ENCODE measurements around the gene DLGAP1.

DLGAP1 gene

DNA sequence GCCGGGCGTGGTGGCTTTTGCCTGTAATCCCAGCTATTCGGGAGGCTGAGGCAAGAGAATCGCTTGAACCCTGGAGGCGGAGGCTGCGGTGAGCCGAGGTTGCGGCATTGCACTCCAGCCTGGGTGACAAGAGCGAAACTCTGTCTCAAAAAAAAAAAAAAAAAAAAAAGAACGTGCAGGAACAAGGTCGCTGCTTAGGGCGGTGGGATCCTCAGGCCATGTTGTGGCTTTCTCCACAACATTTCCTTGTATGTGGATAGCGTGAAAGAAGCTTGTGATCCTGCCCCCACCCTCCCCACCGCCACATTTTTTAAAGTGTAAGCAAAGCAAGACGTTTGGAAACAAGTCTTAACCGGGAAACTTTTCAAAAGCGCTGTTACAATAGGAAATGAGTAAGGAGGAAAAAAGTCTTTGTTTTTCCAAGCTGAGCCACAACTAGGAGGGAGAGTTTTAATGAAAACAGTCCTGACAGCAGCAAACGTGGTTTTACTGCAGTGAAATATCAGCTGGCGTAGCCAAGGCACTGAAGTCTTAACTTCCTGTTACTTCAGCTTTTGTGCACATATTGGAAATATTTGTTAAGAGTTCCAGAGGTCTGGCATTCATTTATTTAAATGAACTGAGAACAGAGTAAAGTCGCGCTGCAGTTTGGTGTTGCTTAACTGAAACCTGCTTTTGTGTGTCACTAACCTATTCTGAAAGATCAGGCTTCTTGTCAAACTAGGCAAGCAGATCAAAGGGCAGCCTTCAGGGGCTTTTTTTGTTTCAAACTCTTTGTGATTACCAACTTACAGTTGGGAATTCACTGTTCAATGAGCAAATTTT, 1001.4 kb downstream of the DLGAP1 start:
- DNase-seq: no peak

GRCh38 chr18:3452750-3453539, 1002.2 kb downstream of the DLGAP1 start:
- DNase-seq: no peak

GRCh38 chr18:3451989-3452749, 1002.9 kb downstream of the DLGAP1 start:
- DNase-seq: no peak

GRCh38 chr18:3451183-3451988, 1003.7 kb downstream of the DLGAP1 start:
- DNase-seq: no peak

- DNase-seq: no peak
Observed at GRCh38 chr18:3450799-3451182, 1004.3 kb downstream of the DLGAP1 start.

- peak; percentile 76 for DNase-seq
Observed at GRCh38 chr18:3450012-3450798, 1004.9 kb downstream of the DLGAP1 start, which contains the start of gene TGIF1. Gene TGIF1, plus strand, starts transcription at chr18:3450172. Its CDS starts 318 bp downstream, at chr18:3450490.

DNA sequence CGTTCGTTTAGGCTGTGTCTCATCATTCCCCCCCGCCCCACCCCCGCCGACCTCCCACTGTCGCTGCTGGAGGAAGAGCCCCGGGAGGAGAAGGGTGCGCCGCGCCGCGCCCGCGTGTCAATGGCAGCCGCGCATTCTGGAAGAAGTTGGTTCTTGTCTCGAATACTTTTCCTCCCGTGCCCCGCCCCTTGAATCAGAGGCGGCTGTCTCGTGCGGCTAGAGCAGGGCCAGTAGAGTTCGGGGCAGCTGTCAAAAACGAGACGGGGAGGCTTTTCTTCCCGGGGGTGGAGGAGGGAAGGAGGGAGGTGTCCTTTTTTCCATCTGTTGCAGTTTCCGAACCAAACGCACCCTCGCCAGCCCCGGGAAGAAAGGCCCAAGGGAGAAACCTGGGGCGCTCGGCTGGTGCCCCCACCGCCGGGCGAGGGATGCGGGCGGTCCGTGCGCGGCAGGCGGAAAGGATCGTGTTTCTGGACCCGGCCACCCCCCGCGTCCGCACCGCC, 1005.5 kb downstream of the DLGAP1 start:
- DNase-seq: peak; percentile 69

DNA sequence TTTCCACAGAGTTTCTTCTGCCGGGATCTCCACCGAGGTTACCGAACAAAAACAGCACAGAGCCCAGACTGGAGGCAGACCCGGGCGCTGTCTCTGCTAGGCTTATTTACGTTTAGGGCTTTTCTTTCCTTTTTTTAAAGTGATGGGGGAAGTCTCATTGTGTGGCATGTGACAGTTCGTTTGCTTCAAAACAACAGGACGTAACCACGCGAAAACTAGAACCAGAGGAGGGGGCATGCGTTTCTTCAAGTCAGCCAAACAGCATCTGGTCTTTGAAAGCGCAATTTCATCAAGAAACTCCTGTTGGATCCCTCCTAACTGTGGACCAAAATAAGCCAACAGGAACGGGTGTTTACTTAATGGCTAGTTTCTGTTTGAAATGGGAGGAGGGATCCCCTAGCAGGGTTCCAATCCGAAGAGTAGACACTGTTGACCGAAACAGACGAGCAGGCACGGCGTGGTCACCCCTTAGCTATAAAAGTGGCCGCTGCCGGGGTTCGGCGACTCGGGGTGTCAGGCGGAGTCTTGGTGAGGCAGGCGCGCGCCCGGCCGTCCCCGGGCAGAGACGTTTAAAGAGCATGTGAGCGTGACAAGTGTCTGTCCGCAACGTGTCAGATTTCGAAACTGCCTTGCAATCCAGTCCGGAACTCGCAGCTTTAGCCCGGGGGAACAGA, 1006.1 kb downstream of the DLGAP1 start:
- peak; percentile 69 for DNase-seq

- DNase-seq: peak; percentile 97
Observed at GRCh38 chr18:3447895-3448837, 1006.9 kb downstream of the DLGAP1 start.

DNA sequence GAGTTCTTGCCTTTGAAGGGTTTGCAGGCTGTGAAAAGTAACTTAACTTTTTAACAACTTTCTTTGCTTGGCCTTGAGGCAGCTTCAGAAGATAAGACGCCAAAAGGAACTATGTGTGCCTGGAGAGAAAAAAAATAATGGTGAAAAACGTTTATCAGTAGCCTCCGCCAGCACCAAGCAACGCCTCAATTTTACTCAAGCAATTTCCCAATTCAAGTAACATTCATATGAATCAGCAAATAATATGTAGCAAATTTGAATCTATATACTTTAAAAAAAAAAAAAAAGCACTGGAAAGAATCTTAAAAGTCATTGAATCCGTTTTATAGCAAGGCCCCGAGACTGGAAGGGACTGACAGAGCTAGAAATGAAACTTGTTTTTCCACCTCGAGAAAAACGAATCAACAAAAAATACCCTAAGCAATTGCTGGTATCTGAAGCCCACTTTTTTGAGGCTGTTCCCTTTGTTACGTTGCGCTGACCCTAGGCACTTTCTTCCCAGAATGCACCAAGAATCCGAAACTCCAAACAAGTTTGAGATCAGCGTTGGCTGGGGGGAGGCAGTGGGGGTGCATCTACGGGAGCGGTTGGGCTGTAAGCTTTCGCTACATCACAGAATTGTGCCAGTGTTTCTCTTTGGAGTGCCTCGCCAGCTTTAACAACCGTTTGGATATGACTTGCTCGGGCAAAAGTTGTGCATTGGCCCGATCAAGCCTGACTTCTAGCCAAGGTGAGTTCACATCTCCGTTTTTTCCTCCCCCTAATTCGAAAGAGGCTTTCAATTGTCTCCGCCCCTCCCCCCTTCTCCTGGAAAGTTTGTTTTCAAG, 1007.8 kb downstream of the DLGAP1 start:
- no peak for DNase-seq

Measured in NCI-H510A (cell line).